HG03565 (cell line): ENCODE data around the gene CFAP300.

Experiments
- ATAC-seq: cut with Tn5 transposase; IDR thresholded peaks from one replicate; pipeline ENCODE4 v1.9.1; 2021; ENCODE audit warnings: mild to moderate bottlenecking, moderate library complexity; ENCODE audit not compliant: unreplicated experiment

The CFAP300 gene

DNA sequence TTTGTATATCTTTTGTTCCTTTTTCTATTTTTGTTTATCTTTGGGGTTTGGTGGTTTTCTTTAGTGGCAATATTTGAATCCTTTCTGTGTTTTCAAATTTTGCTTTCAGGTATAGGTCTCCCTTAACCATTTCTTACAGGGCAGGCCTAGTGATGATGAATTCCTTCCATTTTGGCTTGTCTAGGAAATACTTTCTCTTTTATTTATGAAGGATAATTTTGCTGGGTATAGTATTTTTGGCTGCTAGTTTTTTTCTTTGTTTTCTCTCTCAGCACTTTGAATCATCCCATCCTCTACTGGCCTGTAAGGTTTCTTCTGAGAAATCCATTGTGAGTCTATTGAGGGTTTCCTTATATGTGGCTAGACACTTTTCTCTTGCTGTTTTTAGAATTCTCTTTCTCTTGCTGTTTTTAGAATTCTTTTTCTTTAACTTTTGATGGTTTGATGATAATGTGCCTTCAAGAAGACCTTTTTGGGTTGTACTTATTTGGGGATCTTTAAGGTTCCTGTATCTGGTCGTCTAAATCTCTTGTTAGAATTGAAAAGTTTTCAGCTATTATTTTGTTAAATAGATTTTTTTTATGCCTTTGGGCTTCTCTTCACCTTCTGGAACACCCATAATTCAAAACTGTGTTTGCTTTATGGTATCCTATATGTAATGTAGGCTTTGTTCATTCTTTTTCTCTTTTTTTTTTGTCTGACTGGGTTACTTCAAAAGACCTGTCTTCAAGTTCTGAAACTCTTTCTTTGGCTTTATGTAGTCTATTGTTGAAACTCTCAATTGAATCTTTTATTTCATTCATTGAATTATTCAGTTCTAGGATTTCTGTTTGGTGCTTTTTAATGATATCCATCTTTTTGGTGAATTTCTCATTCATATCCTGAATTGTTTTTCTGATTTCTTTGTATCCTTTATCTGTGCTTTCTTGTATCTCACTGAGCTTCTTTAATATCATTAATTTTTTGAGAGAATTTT lies 24.5 kb downstream of the CFAP300 start:
- ATAC-seq = no peak

DNA sequence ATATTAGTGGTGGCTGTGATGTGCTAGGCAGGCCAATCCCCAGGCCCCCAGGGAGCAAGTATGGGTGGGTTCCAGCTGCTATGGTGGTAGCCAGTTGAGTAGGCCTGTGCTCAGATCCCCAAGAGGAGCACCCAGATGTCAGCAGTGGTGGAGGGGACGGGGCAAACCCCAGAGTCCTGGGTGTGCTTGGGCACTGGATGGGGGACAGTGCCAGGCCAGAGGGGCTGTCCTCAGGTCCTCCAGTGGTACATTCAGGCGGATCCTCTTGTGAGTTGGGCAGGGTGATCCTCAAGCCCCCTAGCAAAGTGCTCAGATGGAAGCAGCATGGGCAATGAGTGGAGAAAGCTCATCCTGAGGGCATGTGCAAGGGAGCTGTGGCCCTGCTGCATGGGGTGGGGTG lies 26.0 kb downstream of the CFAP300 start:
- ATAC-seq = no peak

DNA sequence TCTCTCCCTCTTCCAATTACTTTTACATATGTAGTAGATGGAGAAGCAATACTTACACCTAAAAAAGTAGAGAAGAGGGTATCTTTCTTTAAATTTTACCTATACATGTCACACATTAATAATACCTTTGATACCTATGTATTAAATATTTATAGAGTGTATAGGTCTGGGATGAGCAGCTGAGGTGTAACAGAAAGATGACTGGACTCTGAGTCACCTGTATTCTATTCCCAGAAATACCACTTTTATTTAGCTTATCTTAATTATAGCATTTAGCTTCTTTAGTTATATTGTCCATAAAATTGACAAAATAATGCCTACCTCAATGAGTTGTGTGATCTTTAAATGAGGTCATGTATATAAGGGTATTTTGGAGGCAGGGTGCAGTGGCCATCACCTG lies 32.4 kb downstream of the CFAP300 start:
- no peak for ATAC-seq

DNA sequence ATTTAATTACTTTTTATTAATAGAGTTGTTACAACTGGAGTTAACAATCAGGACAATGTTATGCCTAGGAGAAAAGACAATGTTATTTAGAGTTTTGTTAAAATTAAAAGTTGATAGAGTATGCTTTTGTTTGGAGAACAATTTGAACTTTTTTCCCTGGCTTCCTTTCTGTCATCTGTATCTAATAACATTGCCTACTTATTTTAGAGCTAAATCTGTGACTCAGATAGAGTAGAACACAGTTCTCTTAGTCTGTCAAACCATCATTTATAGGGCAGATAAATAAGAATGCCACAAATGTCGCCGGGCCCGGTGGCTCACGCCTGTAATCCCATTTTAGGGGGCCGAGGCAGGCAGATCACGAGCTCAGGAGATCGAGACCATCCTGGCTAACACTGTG lies 34.1 kb downstream of the CFAP300 start:
- no peak for ATAC-seq

DNA sequence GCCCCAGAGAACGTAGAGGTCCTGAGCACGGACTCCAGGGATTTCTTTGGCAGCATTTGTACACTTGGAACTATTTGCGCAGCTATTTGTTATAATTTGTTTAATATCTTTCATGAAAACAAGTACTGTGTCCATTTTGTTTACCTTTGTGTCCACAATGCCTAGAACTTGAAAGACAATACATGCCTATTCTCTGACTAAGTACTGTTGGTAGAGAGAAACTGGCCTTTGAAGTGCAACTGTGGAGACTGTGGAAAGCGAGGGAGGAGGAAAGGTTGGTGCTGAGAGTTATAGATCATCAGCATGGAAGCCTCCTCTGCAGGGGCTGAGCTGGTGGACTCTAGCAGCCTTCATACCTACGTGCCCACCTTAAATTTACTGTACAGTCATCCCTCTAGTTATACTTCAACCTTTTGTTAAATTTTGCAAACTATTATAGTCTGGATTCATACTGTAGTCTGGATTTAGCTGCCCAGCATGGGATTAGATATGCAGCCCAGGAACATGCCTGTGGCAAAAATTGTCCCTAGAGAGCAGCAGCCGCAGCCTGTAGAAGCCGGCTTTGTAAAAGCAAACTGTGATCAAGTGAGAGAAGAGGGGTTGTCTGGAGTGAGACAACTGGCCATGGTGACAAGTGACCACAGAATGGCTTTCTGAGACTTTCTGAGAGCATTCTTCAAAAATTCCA lies 38.8 kb downstream of the CFAP300 start:
- ATAC-seq = no peak

DNA sequence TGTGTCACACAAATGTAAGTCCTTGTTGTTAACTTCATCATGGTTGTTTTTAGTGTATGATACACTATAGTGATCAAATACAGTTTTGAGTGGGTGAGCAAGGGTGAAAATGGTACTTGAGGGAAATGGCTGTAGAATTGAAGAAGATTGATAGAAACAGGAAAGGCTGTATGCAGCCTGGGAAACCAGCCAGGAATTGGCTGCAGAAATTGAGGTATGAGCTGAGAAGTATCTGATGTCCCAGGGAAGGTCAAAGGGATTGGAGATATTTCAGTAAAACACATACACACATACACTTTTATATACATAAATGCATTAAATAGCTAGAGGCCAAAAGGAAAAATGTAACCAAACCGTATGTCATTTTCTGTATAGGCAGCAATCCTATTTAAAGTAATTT lies 49.9 kb downstream of the CFAP300 start:
- ATAC-seq = no peak

DNA sequence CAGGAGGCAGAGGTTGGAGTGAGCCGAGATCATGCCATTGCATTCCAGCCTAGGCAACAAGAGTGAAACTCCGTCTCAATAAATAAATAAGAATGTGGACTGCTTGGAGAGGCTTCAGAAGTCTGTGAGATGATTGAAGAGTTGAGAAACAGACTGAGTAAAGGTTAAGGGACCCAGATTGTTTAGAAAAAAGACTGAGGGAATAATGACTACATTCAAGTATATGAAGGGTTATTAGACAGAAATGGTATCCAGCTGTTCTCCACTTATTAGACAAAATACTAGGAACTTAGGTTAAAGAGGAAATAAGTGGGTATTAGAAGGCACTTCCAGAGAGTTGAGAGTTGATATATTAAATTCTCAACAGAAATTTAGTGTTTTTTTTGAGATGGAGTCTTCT lies 52.5 kb downstream of the CFAP300 start:
- no peak for ATAC-seq

DNA sequence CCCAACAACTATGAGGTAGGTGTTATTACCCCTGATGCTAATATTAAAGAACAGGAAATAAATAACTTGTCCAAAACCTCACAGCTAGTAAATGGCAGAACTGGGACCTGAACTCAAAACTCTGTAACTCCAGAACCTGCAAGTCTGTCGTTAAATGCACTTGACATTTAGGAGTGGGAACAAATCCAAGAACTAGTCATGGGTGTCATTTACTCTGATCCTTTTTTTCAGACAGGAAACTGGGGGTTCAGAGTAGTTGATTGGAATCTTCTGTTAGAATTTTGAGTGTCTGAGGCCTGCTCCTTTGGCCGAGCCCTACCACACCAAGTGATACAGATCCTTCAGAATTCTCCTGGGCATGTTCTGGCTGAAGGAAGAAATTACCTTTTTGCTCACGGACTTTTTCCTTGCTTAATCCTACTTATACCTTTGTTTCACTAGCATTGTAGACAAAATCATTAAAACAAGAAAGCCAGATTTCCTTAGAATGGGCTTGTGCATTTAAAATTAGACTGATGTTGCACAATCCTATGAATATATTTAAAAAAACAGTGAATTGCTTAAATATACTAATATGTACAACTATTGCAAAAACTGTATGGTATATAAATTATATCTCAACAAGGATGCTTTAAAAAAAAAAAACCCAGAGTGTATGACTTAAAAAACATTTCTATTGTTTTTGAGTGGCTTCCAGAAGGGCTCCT lies 61.6 kb downstream of the CFAP300 start:
- ATAC-seq = no peak

DNA sequence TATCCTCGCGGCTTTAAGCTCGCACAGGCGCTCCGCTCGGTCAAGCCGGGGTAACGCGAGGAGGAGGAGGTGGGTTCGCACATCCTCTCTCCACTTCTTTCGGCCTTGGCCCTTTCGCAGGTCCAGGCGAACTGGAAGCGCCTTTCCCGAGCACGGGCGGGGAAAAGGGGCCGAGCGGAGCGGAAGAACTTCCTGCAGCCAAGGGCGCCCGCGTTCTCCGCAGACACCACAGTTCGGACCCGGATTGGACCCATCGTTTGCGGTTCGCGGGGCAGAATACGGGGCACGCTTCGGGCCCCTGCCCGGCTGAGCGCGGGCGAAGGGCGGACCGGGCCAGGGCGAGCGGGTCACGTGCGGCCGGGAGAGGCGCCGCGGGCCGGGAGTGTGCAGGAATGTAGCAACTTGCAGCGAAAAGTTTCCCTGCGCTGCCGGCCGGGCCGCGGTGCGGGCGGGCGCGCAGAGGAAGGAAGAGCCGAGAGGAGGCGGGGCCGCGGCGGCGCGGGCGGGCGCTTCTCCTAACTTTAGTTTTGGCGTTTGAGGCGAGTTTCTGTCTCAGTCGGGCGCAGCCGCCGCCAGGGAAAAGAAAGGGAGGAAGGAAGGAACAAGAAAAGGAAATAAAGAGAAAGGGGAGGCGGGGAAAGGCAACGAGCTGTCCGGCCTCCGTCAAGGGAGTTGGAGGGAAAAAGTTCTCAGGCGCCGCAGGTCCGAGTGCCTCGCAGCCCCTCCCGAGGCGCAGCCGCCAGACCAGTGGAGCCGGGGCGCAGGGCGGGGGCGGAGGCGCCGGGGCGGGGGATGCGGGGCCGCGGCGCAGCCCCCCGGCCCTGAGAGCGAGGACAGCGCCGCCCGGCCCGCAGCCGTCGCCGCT lies 62.9 kb downstream of the CFAP300 start, which contains the start of gene YAP1:
YAP1 (plus strand) TSS at position 552 of the 865 bp plus-strand sequence. CDS start 402 bp downstream, outside the sequence.
- ATAC-seq = peak; percentile 82

DNA sequence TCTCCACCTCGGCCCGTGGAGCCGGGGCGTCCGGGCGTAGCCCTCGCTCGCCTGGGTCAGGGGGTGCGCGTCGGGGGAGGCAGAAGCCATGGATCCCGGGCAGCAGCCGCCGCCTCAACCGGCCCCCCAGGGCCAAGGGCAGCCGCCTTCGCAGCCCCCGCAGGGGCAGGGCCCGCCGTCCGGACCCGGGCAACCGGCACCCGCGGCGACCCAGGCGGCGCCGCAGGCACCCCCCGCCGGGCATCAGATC lies 63.4 kb downstream of the CFAP300 start:
- ATAC-seq = no peak

DNA sequence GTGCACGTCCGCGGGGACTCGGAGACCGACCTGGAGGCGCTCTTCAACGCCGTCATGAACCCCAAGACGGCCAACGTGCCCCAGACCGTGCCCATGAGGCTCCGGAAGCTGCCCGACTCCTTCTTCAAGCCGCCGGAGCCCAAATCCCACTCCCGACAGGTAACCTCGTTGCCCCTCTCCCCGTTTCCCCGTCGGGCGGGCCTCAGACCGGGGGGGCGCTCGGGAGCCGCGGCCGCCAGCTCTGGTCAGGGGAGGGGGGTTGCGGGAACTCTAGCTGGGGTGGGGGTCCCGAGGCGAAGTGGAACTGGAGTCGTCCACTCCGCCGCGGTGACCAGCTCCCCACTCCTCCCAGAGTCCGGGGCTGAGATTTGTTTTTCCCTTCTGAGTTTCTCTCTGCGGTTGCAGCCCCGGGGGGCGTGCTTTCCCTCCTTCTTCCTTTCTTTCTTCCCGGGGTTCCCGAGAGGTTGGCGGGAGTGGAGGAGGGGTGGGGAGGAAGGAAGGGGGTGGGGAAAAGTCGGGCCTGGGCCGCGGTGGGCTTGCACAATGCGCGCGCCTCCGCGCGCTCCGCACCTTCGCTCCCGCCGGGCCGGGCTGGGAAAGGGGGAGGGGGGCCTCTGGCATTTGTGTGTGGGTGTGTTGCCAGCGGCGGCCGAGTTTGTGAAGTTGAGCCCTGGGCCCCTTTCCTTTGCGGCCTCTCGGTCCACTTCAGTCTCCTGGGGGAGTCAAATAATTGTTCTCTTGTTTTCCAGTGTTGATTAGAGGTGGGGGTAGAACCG lies 64.0 kb downstream of the CFAP300 start:
- no peak for ATAC-seq

DNA sequence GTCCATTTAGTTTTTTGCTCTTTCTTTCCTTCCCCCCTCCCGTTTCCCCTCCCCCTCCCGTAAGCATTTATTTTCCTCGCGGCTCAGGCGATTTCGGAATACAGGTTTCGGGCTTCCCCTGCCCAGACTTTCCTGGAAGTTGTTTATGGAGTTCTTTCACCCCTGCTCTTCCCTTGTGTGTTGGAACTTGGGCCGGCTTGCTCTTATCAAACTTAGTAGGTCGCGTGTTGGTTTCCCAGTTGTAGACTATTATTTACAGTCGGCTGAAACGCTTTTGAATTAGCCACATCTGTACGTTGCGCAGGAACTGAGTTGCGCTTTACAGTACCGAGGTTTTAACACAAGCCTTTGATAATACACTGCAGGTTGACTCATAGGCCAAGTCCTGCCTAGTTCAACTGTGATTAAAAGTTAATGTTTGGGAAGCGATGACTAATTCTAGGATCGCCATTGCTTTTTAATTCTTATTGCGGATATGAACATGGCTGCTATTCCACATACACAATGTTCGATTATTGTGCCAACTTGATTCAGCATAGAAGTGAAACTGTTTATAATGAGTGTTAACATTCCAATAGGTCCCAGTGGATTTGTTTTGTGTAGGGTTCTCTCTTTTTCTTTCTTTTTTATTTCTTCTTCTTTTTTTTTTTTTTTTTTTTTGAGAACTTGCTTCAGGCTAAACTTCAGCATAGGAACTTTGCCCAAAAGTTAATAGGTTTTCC lies 64.7 kb downstream of the CFAP300 start:
- no peak for ATAC-seq

DNA sequence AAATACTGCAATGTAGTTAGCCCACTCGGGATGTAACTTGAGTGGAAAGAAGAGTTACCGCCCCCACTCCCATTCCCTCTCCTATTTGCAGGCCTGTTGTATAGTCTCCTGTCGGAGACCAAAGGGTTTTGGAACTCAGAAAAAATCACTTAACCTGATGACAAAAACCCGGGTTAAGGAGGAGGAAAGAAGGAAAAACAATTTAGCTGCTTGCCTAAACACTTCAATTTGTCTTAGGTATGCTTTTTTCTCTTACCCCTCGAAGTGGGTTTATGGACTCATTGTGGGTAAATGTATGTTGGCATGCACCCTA lies 65.2 kb downstream of the CFAP300 start:
- ATAC-seq = no peak

DNA sequence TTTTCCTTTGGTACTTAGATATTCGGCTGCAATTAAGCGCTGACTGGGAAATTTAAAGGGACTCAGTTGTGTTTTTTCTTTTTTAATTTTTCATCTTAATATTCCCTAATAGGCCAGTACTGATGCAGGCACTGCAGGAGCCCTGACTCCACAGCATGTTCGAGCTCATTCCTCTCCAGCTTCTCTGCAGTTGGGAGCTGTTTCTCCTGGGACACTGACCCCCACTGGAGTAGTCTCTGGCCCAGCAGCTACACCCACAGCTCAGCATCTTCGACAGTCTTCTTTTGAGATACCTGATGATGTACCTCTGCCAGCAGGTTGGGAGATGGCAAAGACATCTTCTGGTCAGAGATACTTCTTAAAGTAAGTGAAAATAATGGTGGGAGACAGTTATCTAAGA lies 66.8 kb downstream of the CFAP300 start:
- no peak for ATAC-seq

DNA sequence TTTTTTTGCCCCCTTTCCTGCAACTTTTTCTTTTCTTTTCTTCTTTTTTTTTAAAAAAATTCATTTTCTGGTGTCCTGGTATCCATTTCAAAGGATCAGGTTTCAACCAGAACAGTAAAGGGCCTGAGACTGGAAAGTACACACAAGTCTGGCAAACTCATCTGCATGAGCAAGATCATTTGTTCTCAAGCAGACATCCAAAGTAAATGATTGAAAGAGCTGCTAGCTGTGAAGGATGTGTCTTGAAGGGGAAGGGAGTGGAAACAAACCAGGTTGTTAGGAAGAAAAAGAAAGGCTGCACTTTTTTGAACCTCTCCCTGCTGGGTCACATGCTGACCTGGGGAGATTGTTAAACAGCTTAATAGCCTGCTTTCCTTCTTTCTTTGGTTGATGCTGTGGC lies 68.3 kb downstream of the CFAP300 start:
- no peak for ATAC-seq

DNA sequence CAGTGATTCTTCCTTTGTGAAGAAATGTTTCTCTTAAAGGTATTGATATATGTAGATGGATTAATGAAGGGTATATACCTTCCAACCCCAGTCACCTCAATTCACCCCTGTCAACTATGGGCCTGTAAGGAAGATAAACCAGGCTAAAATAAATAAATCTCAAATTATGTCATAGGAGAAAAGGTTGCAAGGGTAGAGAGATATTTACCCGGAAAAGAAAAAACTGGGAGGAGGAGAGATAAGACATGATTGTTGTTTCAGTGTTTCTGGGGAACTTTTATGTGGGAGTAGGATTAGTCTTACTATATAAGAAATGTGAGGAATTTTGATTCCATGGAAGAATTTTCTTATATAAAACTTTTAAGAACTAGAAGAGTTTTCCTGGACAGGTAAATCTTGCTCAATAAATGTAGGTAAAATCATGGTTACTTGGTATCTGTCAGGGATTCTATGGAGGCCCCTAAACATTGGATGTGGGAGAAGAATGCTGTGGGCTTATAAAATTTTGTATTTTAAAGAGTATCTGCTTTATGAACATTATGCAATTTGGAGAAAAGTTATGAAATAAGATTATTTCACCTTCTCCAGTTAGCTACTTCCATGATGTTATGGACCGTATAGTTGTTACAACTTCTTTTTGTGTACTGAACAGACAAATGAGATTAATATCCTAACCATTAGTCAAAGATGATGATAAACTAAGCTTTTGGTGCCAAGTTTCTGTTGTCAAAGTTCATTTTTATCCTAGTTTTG lies 69.4 kb downstream of the CFAP300 start:
- no peak for ATAC-seq

DNA sequence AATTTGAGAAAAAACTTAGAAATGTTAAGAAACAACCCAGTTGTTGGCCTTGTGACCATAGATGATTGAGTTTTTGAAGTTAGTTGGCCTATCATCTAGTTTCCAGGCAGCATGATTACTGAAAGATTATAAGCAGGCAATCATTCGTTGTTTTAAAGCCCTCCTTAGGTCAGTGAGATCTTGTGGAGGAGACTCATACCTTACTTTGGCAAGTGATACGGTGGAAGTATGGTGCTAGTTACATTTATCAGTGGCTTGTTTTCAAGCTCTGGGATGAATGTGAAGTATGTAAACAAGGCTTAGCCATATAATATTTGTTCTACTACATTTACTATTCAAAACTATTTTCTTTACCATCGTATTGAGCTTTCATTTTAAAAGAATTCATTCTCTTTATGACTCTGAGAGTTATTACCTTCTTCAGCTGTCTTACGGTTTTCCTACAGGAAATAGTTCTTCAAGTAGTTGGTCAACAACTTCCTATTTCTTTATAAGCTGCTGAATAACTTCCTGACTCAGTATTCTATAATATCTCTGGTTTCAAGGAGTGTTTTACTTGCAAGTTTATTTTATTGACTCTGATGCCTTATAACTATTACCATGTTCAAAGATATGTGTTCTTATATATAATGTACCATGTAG lies 70.4 kb downstream of the CFAP300 start:
- ATAC-seq = no peak

DNA sequence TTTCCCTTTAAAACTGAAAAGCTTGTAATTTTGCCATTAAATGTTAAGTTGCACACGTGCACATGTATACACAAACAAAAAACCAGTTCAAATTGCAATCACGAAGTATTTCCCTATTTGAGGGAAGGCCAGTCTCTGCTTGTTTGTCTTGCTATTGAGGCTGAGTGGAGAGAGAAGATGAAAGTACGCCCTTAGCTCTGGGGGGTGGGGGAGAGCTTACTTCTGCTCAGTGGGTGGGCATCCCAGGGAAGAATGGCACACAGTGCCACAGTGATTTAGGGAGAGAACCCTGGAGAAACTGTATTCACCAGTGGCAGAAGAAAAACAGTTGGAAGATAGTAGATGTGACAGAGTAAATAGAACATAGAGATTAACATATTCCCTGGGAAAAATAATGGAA lies 71.7 kb downstream of the CFAP300 start:
- ATAC-seq = no peak
